Osteoblast (primary cell): ENCODE results near the gene UBE2E2. TPM values are rescaled to one million over a fixed set of nuclear protein-coding genes. Genes with fewer than 3 reads are reported as not detected.
A peak's percentile ranks its signal among the peaks of the same experiment; 100 is the strongest.

ENCODE experiments used
- DNase-seq: peaks from one replicate; pipeline ENCODE4 v3.0.0; 2011; ENCODE audit warnings: low spot score, mixed read lengths; ENCODE audit not compliant: insufficient read length; ENCODE audit errors: missing footprints
- H2AFZ ChIP-seq: 2 replicates; pipeline ENCODE4 v1.6.0; 2011; ENCODE audit warnings: mild to moderate bottlenecking, low read length
- H3K27ac ChIP-seq: 2 replicates; pipeline ENCODE4 v1.5.1; 2011; ENCODE audit warnings: mild to moderate bottlenecking, low read depth, low read length, moderate library complexity
- H3K27me3 ChIP-seq: 2 replicates; pipeline ENCODE4 v1.6.0; 2012; ENCODE audit warnings: mild to moderate bottlenecking, control low read depth, inconsistent platforms, low read length, moderate library complexity; ENCODE audit not compliant: insufficient read depth
- H3K36me3 ChIP-seq: 2 replicates; pipeline ENCODE4 v1.5.1; 2011; ENCODE audit warnings: mild to moderate bottlenecking, low read length, control low read depth, moderate library complexity; ENCODE audit not compliant: insufficient read depth
- H3K4me1 ChIP-seq: 2 replicates; pipeline ENCODE4 v1.5.1; 2011; ENCODE audit warnings: mild to moderate bottlenecking, low read length, control low read depth, moderate library complexity; ENCODE audit not compliant: insufficient read depth
- H3K4me2 ChIP-seq: 2 replicates; pipeline ENCODE4 v1.6.0; 2011; ENCODE audit warnings: mild to moderate bottlenecking, low read length; ENCODE audit not compliant: insufficient read depth
- H3K4me3 ChIP-seq: fragments of 200-600 bp; sonication (generic); 3 replicates; pipeline ENCODE4 v1.5.1; 2012; ENCODE audit warnings: mild to moderate bottlenecking, low read length, inconsistent platforms; ENCODE audit not compliant: insufficient read depth
- H3K79me2 ChIP-seq: 2 replicates; pipeline ENCODE4 v1.6.0; 2012; ENCODE audit warnings: mild to moderate bottlenecking, low read length, control low read depth, inconsistent platforms; ENCODE audit not compliant: insufficient read depth
- H3K9me3 ChIP-seq: 2 replicates; pipeline ENCODE4 v1.5.1; 2011; ENCODE audit warnings: low read depth, low read length, control low read depth
- H4K20me1 ChIP-seq: 2 replicates; pipeline ENCODE4 v1.6.0; 2012; ENCODE audit warnings: mild to moderate bottlenecking, low read length, control low read depth; ENCODE audit not compliant: insufficient read depth
- total RNA-seq: library from RNA; depleted of rRNA; stranded (reverse); fragments of >200 nt; gene quantifications from 2 replicates; pipeline ENCODE4 v1.2.3, GENCODE V29; 2012
- TF ChIP-seq, protein P1 (sequence below): IDR thresholded peaks from 2 replicates; pipeline ENCODE4 v1.5.1; 2011; ENCODE audit warnings: mild to moderate bottlenecking, low read depth, low read length, moderate library complexity; ENCODE audit errors: extremely low read depth

UBE2E2 gene
- total RNA-seq, result 49.6 and 59.2 TPM in 2 replicates

DNA sequence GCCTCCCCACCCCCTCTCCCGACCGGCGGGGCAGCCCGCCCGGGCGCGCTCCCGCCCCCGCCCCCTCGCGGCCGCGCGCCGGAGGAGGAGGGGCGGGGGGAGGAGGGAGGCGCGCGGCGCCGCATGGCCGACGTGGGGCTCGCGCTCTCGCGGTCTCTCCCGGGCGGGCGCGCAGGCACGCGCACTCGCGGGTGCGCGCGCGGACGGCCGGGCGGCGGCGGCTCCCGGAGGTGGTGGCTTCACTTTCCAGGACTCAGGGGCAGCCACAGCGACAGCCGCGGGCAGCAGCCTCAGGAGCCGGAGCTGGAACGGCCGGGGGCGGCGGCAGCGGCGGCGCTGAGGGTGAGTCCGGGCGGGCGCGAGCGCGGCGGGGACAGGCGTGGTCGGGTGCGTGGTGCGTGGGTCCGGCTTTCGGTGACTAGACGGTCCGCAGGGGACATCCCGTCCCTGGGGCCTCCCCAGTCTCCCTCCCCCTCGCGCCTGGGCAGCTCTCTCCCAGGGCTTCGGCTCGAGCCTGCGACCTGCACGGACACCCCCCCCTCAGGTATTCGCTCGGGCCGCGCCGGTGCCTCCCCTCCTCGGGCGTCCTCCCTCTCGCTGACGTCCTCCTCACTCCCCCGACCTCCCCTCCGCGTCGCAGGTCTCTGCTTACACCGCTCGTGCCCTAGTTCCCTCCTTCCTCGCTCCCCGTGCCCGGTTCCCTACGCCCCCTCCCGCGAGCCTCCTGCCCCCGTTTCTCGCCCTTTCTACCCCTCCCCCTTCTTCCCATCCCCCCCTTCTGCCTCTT, at the start of gene UBE2E2:
TSS of gene UBE2E2 (plus strand) at position 407 of the 787 bp plus-strand sequence.
- Histone ChIP-seq H3K27me3 (peaks cover 8% of the 10 kb centered on the region), H3K4me3 (peak within 1 kb of the TSS; percentile 91), H3K9me3 (no peaks in the 10 kb centered on the region), H3K4me2 (peak within 1 kb of the TSS; percentile 94), H2AFZ (peak within 1 kb of the TSS; percentile 99), H3K4me1 (peaks cover 11% of the 10 kb centered on the region), H3K27ac (peak within 1 kb of the TSS; percentile 67), H3K36me3 (no peaks in the 10 kb centered on the region), H4K20me1 (peaks cover 27% of the 10 kb centered on the region), H3K79me2 (peaks cover 47% of the 10 kb centered on the region)
- TF ChIP-seq, protein P1, sequence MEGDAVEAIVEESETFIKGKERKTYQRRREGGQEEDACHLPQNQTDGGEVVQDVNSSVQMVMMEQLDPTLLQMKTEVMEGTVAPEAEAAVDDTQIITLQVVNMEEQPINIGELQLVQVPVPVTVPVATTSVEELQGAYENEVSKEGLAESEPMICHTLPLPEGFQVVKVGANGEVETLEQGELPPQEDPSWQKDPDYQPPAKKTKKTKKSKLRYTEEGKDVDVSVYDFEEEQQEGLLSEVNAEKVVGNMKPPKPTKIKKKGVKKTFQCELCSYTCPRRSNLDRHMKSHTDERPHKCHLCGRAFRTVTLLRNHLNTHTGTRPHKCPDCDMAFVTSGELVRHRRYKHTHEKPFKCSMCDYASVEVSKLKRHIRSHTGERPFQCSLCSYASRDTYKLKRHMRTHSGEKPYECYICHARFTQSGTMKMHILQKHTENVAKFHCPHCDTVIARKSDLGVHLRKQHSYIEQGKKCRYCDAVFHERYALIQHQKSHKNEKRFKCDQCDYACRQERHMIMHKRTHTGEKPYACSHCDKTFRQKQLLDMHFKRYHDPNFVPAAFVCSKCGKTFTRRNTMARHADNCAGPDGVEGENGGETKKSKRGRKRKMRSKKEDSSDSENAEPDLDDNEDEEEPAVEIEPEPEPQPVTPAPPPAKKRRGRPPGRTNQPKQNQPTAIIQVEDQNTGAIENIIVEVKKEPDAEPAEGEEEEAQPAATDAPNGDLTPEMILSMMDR, result no peak
- DNase-seq, result peak; percentile 98

DNA sequence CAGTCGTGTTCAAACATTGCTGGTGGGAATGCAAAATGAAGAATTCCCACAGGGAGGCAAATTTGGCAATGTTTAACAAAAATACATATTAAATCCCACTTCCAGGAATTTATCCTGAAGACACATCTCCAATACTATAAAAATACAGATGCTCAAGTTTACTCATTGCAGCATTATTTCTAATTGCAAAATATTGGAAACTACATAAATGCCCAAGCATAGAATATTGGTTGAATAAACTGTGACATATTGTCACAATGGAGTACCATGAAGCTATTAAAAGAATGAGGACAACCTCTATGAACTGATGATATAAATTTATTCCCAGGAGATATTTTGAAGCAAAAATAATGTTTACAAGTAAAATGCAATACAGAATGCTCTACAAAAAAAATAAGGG, 49.7 kb upstream of the UBE2E2 start:
- Histone ChIP-seq H3K4me2 (no peak overlapping the region), H3K4me1 (no peaks in the 10 kb centered on the region), H2AFZ (no peak overlapping the region), H3K27ac (no peak overlapping the region), H3K36me3 (no peaks in the 10 kb centered on the region), H3K79me2 (no peaks in the 10 kb centered on the region), H4K20me1 (no peaks in the 10 kb centered on the region), H3K27me3 (peaks cover 4% of the 10 kb centered on the region), H3K4me3 (no peak overlapping the region), H3K9me3 (no peaks in the 10 kb centered on the region)
- no peak for DNase-seq
- TF ChIP-seq, protein P1, result no peak

DNA sequence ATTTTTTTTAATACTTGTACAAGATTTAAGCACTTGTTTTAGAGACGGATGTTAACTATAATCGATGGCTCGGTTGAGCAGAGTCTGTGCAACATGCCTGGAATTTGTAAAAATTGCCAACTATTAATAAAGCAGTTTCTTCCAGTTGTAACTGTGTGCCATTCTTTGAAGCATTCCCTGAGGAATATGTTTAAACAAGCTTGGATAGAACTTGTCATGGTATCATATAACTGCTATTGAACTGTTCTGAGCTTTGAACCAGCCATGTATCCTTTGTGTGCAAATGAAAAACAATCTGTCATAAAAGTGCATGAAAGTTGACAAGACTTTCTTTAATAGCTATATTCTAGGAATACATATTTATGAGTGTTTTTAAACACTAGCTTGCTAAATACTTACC, 45.8 kb upstream of the UBE2E2 start:
- no peak for DNase-seq
- Histone ChIP-seq H3K4me1 (peaks cover 7% of the 10 kb centered on the region), H3K27ac (no peak overlapping the region), H3K36me3 (no peaks in the 10 kb centered on the region), H3K9me3 (no peaks in the 10 kb centered on the region), H2AFZ (no peak overlapping the region), H3K79me2 (no peaks in the 10 kb centered on the region), H3K4me2 (no peak overlapping the region), H3K27me3 (no peaks in the 10 kb centered on the region), H4K20me1 (no peaks in the 10 kb centered on the region), H3K4me3 (no peak overlapping the region)
- TF ChIP-seq, protein P1, result no peak

DNA sequence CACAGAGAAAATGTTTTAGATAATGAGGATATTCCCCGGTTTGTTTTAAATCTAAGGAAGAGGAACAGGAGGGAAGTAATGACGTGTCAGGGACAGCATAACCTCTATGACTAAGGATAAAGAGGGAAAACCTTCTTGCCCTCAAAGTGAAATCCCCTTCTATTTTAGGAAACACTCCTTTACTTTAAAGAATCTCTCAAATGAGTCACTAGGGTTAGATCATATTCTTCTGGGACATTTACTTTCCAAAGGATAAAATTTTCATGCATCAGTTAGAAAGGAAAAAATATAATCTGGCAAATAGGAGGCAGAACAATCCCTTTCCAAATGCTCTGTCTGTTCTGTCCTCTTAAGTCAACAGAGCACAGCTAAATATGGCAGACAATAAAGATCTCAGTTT, 43.2 kb upstream of the UBE2E2 start:
- no peak overlapping the region for H2AFZ ChIP-seq
- H3K4me3 ChIP-seq, result no peak overlapping the region

More for the DNA sequence above, 43.2 kb upstream of the UBE2E2 start:
- Histone ChIP-seq H3K79me2 (no peaks in the 10 kb centered on the region), H4K20me1 (no peaks in the 10 kb centered on the region), H3K27me3 (no peaks in the 10 kb centered on the region), H3K36me3 (no peaks in the 10 kb centered on the region), H3K4me1 (peaks cover 7% of the 10 kb centered on the region), H3K4me2 (peak overlapping the region; percentile 50), H3K9me3 (no peaks in the 10 kb centered on the region), H3K27ac (peak overlapping the region; percentile 70)
- TF ChIP-seq, protein P1, result no peak
- peak; percentile 85 for DNase-seq
